H1 (cell line): ENCODE results near the gene SSH2. TPM values are rescaled to one million over a fixed set of nuclear protein-coding genes. Genes with fewer than 3 reads are reported as not detected.

Source experiments
- CTCF ChIA-PET: fragments of 300-600 bp; sonication (Branson Sonifier 250); formaldehyde crosslinking; loops from one replicate; lab custom pipeline; 2021; ENCODE audit not compliant: partially characterized antibody; lab: Charles Lee
- POLR2A ChIA-PET: fragments of 300-600 bp; sonication (Branson Sonifier 250); formaldehyde crosslinking; loops from one replicate; lab custom pipeline; 2021; ENCODE audit warnings: inconsistent platforms; ENCODE audit not compliant: partially characterized antibody; lab: Charles Lee
- DNase-seq, 2 experiments: peaks; one replicate each; pipeline versions ENCODE4 v3.0.0 to v3.0.0-alpha.2; 2010 to 2022; ENCODE audit warnings: low spot score in 2 of 2, low read depth in 1 of 2, mixed read lengths in 1 of 2
- FAIRE-seq: peaks from 2 replicates; lab custom pipeline; 2011; peaks lifted over from hg19 to GRCh38; lab: Jason Lieb, UNC
- H2AFZ ChIP-seq: 2 replicates; pipeline ENCODE4 v1.8.1; 2012; ENCODE audit warnings: low read length, inconsistent platforms
- H2AK5ac ChIP-seq: 2 replicates; pipeline ENCODE4 v1.6.1; 2013; ENCODE audit warnings: low read depth, low read length
- H2BK120ac ChIP-seq: replicated peaks from 2 replicates; pipeline ENCODE3; 2013; ENCODE audit warnings: low read depth, low read length, inconsistent platforms
- H2BK12ac ChIP-seq: 2 replicates; pipeline ENCODE4 v1.6.1; 2013; ENCODE audit warnings: low read depth, low read length
- H2BK15ac ChIP-seq: 2 replicates; pipeline ENCODE4 v1.6.1; 2013; ENCODE audit warnings: low read length
- H2BK20ac ChIP-seq: 2 replicates; pipeline ENCODE4 v1.6.1; 2013; ENCODE audit warnings: low read length
- H2BK5ac ChIP-seq: 2 replicates; pipeline ENCODE4 v1.6.1; 2013; ENCODE audit warnings: low read depth, low read length
- H3K14ac ChIP-seq: 2 replicates; pipeline ENCODE4 v1.6.1; 2013; ENCODE audit warnings: inconsistent platforms; ENCODE audit not compliant: insufficient read length
- H3K18ac ChIP-seq: 2 replicates; pipeline ENCODE4 v1.6.1; 2013; ENCODE audit warnings: low read length; ENCODE audit errors: extremely low read depth
- H3K23ac ChIP-seq: 2 replicates; pipeline ENCODE4 v1.6.1; 2013; ENCODE audit warnings: inconsistent platforms; ENCODE audit not compliant: insufficient read length
- H3K23me2 ChIP-seq: 2 replicates; pipeline ENCODE4 v1.6.1; 2013; ENCODE audit warnings: low read depth, low read length
- H3K27ac ChIP-seq: 2 replicates; pipeline ENCODE4 v1.6.1; 2011; ENCODE audit warnings: low read depth, low read length, inconsistent platforms
- H3K27me3 ChIP-seq, 4 experiments: replicated peaks in 1 of 4; 1 replicate in 1 of 4; 2 replicates in 3 of 4; pipeline versions ENCODE4 v1.6.1 to v1.8.1; 2011 to 2013; ENCODE audit warnings: low read length in 3 of 4, mild to moderate bottlenecking in 3 of 4, inconsistent platforms in 2 of 4, mixed read lengths in 2 of 4, moderate library complexity in 1 of 4; ENCODE audit not compliant: control insufficient read depth in 3 of 4, insufficient read depth in 3 of 4; ENCODE audit errors: extremely low read depth in 1 of 4
- H3K36me3 ChIP-seq, 4 experiments: 2 replicates each; pipeline versions ENCODE4 v1.6.1 to v1.8.1; 2011 to 2013; ENCODE audit warnings: mild to moderate bottlenecking in 4 of 4, low read length in 3 of 4, moderate library complexity in 2 of 4, control low read depth in 1 of 4, inconsistent platforms in 1 of 4; ENCODE audit not compliant: insufficient read depth in 4 of 4, control insufficient read depth in 2 of 4
- H3K4ac ChIP-seq: replicated peaks from 2 replicates; pipeline ENCODE3; 2013; ENCODE audit warnings: low read length, low read depth, mixed read lengths, inconsistent platforms; ENCODE audit not compliant: insufficient read length
- H3K4me1 ChIP-seq, 4 experiments: replicated peaks in 1 of 4; 1 replicate in 1 of 4; 2 replicates in 3 of 4; pipeline versions ENCODE4 v1.6.1 to v1.8.1; 2011 to 2013; ENCODE audit warnings: low read length in 3 of 4, inconsistent platforms in 2 of 4, mixed read lengths in 1 of 4; ENCODE audit not compliant: insufficient read depth in 4 of 4, control insufficient read depth in 3 of 4
- H3K4me2 ChIP-seq, 2 experiments: 2 replicates each; pipeline versions ENCODE4 v1.6.1 to v1.8.1; 2011 to 2013; ENCODE audit warnings: low read depth in 2 of 2, low read length in 2 of 2, control low read depth in 1 of 2, inconsistent platforms in 1 of 2, mild to moderate bottlenecking in 1 of 2; ENCODE audit not compliant: insufficient read depth in 1 of 2
- H3K4me3 ChIP-seq, 4 experiments: fragments of 200-600, 300-600 bp in 1 of 4; sonication (generic), shearing (Covaris generic), sonication (Bioruptor Twin) in 1 of 4; 2 replicates each; pipeline versions ENCODE4 v1.5.1 to v1.8.1; 2011 to 2016; ENCODE audit warnings: low read length in 4 of 4, low read depth in 3 of 4, control low read depth in 2 of 4, inconsistent platforms in 2 of 4, mild to moderate bottlenecking in 2 of 4, mixed read lengths in 1 of 4, moderate library complexity in 1 of 4; ENCODE audit not compliant: insufficient read depth in 2 of 4; ENCODE audit errors: extremely low read depth in 1 of 4
- H3K56ac ChIP-seq: replicated peaks from 2 replicates; pipeline ENCODE3; 2013; ENCODE audit warnings: low read depth, mild to moderate bottlenecking, mixed read lengths, low read length, inconsistent platforms; ENCODE audit not compliant: insufficient read length
- H3K79me1 ChIP-seq: 2 replicates; pipeline ENCODE4 v1.6.1; 2013; ENCODE audit warnings: low read depth, low read length, control low read depth
- H3K79me2 ChIP-seq, 2 experiments: 2 replicates each; pipeline versions ENCODE4 v1.6.1 to v1.8.1; 2012 to 2013; ENCODE audit warnings: low read length in 2 of 2, mild to moderate bottlenecking in 2 of 2, inconsistent platforms in 1 of 2; ENCODE audit not compliant: insufficient read depth in 2 of 2, control insufficient read depth in 1 of 2
- H3K9ac ChIP-seq, 4 experiments: replicated peaks in 1 of 4; 1 replicate in 1 of 4; 2 replicates in 3 of 4; pipeline versions ENCODE4 v1.6.1 to v1.8.1; 2011 to 2013; ENCODE audit warnings: low read depth in 3 of 4, low read length in 3 of 4, control low read depth in 2 of 4, mild to moderate bottlenecking in 2 of 4, moderate library complexity in 2 of 4, inconsistent platforms in 1 of 4; ENCODE audit errors: extremely low read depth in 1 of 4
- H3K9me3 ChIP-seq, 2 experiments: 2 replicates each; pipeline versions ENCODE4 v1.6.1 to v1.8.1; 2012 to 2013; ENCODE audit warnings: mild to moderate bottlenecking in 2 of 2, moderate library complexity in 2 of 2, control low read depth in 1 of 2, inconsistent platforms in 1 of 2, low read depth in 1 of 2, low read length in 1 of 2, mixed read lengths in 1 of 2; ENCODE audit not compliant: insufficient read depth in 2 of 2
- H4K20me1 ChIP-seq, 2 experiments: replicated peaks in 1 of 2; 2 replicates each; pipeline versions ENCODE3 to v1.8.1; 2011 to 2013; ENCODE audit warnings: inconsistent platforms in 2 of 2, low read length in 2 of 2, mild to moderate bottlenecking in 1 of 2; ENCODE audit not compliant: insufficient read depth in 2 of 2, control insufficient read depth in 1 of 2
- H4K5ac ChIP-seq: 2 replicates; pipeline ENCODE4 v1.6.1; 2013; ENCODE audit warnings: low read length, low read depth, mixed read lengths, inconsistent platforms; ENCODE audit not compliant: insufficient read length
- H4K8ac ChIP-seq: 2 replicates; pipeline ENCODE4 v1.8.0; 2013; ENCODE audit warnings: mild to moderate bottlenecking, moderate library complexity, low read length, inconsistent platforms; ENCODE audit not compliant: insufficient read depth; ENCODE audit errors: extremely low read depth
- H4K91ac ChIP-seq: replicated peaks from 2 replicates; pipeline ENCODE3; 2013; ENCODE audit warnings: low read length, mixed read lengths, inconsistent platforms; ENCODE audit not compliant: insufficient read length
- ATF2 ChIP-seq: IDR thresholded peaks from 2 replicates; pipeline ENCODE4 v1.6.1; 2012; ENCODE audit warnings: low read length, inconsistent platforms
- EZH2 ChIP-seq: fragments of 200-600 bp; sonication (generic); IDR thresholded peaks from 2 replicates; pipeline ENCODE4 v1.7.1; 2012; ENCODE audit warnings: low read depth, mild to moderate bottlenecking, moderate library complexity, low read length, inconsistent platforms; ENCODE audit not compliant: severe bottlenecking
- GTF2F1 ChIP-seq: IDR thresholded peaks from 2 replicates; pipeline ENCODE4 v1.6.1; 2012; ENCODE audit warnings: low read depth, low read length, improper control_type of control experiment, borderline replicate concordance
- JUN ChIP-seq: IDR thresholded peaks from 2 replicates; pipeline ENCODE4 v1.6.1; 2011; ENCODE audit warnings: low read depth, mild to moderate bottlenecking, improper control_type of control experiment, low read length
- NANOG ChIP-seq: IDR thresholded peaks from 2 replicates; pipeline ENCODE4 v1.6.1; 2011; ENCODE audit warnings: low read length, low read depth, mild to moderate bottlenecking, inconsistent platforms; ENCODE audit not compliant: insufficient read depth, poor library complexity, severe bottlenecking
- RAD21 ChIP-seq, 2 experiments: IDR thresholded peaks in 1 of 2; conservative IDR thresholded peaks in 1 of 2; 2 replicates each; pipeline ENCODE4 v1.6.1; 2011; ENCODE audit warnings: low read depth in 2 of 2, low read length in 2 of 2, improper control_type of control experiment in 1 of 2, inconsistent platforms in 1 of 2, mild to moderate bottlenecking in 1 of 2, moderate library complexity in 1 of 2
- RBBP5 ChIP-seq: IDR thresholded peaks from 2 replicates; pipeline ENCODE4 v1.7.1; 2012; ENCODE audit warnings: low read depth, mild to moderate bottlenecking, inconsistent platforms, low read length, moderate library complexity, borderline replicate concordance
- SUZ12 ChIP-seq: fragments of 200-600 bp; sonication (generic); IDR thresholded peaks from 2 replicates; pipeline ENCODE4 v1.6.1; 2012; ENCODE audit warnings: mild to moderate bottlenecking, inconsistent platforms, low read length, moderate library complexity, mixed read lengths
- WGBS, 2 experiments: shearing (Covaris generic) in 1 of 2; methylation state at CpG; one replicate each; pipeline versions ENCODE4 v1.1.6 to v1.1.7; 2013 to 2015; ENCODE audit warnings: low lambda C conversion rate in 2 of 2, mixed read lengths in 2 of 2, inconsistent platforms in 1 of 2, low coverage in 1 of 2, missing lambda C conversion rate in 1 of 2; ENCODE audit not compliant: insufficient replicate concordance in 2 of 2, insufficient coverage in 1 of 2, insufficient read length in 1 of 2; ENCODE audit errors: extremely low coverage in 1 of 2, missing lambda C conversion rate in 1 of 2; 5-methylcytosine and 5-hydroxymethylcytosine counted together
- polyA plus RNA-seq, 7 experiments: library from polyadenylated mRNA; depleted of rRNA in 3 of 7; stranded (reverse) in 5 of 7; unstranded in 2 of 7; fragments of >200 nt in 5 of 7; fragments of 200-250 nt in 2 of 7; gene quantifications; 1 replicate in 5 of 7; 2 replicates in 1 of 7; 4 replicates in 1 of 7; pipeline versions ENCODE4 v1.2.1 to v1.2.3, GENCODE V29; 2011 to 2013; ENCODE audit warnings: missing spikeins in 2 of 7, mixed read lengths in 2 of 7
- total RNA-seq: library from RNA; stranded (reverse); fragmentation: NEBNext Ultra II Directional; extraction: Animal tissue kit (Norgen Biotek cat#: 25700); gene quantifications from 2 replicates; pipeline ENCODE4 v1.2.1, GENCODE V29; 2021

The SSH2 gene
- total and polyA plus RNA-seq, 2 of the 8 experiments (the other 6 are each of a cell fraction or from before 2014, with no cell fraction given), result 5.2 to 15.9 TPM

GRCh38 chr17:29918922-29919856, 10.8 kb downstream of the SSH2 start:
- no peaks in the 10 kb centered on the region for H3K36me3 ChIP-seq
- no peak overlapping the region for H2BK5ac ChIP-seq
- no peak overlapping the region for H4K5ac ChIP-seq
- no peaks in the 10 kb centered on the region for H3K9me3 ChIP-seq
- no peak overlapping the region for H2AK5ac ChIP-seq
- H3K14ac ChIP-seq, result no peak overlapping the region
- TF ChIP-seq SUZ12, result no peak
- TF ChIP-seq GTF2F1, result no peak
- no peak for TF ChIP-seq EZH2
- TF ChIP-seq NANOG, result no peak
- no peak for TF ChIP-seq JUN
- no peak for TF ChIP-seq RBBP5
- no peak for TF ChIP-seq ATF2
- TF ChIP-seq RAD21 (IDR thresholded peaks at IDR 0.05 in 1 of 2, conservative IDR thresholded peaks at IDR 0.05 in 1 of 2; ENCODE audit: low read depth in 2 of 2, low read length in 2 of 2), result no peak
- no peak overlapping the region for H3K9ac ChIP-seq
- no peak for FAIRE-seq
- H3K56ac ChIP-seq, result no peak overlapping the region
- no peaks in the 10 kb centered on the region for H3K4me1 ChIP-seq
- no peak overlapping the region for H3K27ac ChIP-seq
- no peak overlapping the region for H2BK20ac ChIP-seq
- no peaks in the 10 kb centered on the region for H3K79me1 ChIP-seq
- H2BK12ac ChIP-seq, result no peak overlapping the region
- H4K8ac ChIP-seq, result no peak overlapping the region
- no peak overlapping the region for H2BK120ac ChIP-seq
- no peak overlapping the region for H2AFZ ChIP-seq
- no peak overlapping the region for H3K4me2 ChIP-seq
- H3K79me2 ChIP-seq, result peaks cover 0 to 14% of the 10 kb centered on the region in 2 experiments; a peak in 2 of 4 replicates
- H2BK15ac ChIP-seq, result no peak overlapping the region
- no peak overlapping the region for H3K18ac ChIP-seq
- 83% methylated on average over 3 of the region's 3 CpGs; no CpG with 5 or more reads in 1 of the 2 experiments for WGBS, 2 experiments
- no peak overlapping the region for H4K91ac ChIP-seq
- H3K4ac ChIP-seq, result no peak overlapping the region
- no peaks in the 10 kb centered on the region for H3K27me3 ChIP-seq
- ChIA-PET CTCF (interaction anchor here (0.6 to 1.9 kb wide), 9 partner anchors 10 to 289 kb away, joined by 3 to 5 read pairs (median 3); no protein-coding TSS in a partner anchor), POLR2A (no interaction called here)
- H3K23me2 ChIP-seq, result no peaks in the 10 kb centered on the region
- peaks cover 0 to 6% of the 10 kb centered on the region in 2 experiments for H4K20me1 ChIP-seq
- H3K23ac ChIP-seq, result no peak overlapping the region
- no peak for DNase-seq
- no peak overlapping the region for H3K4me3 ChIP-seq
